Keratinocyte (primary cell): Measurements from ENCODE around the gene RHOJ.

ENCODE experiments used
- CTCF ChIP-seq, 3 experiments: IDR thresholded peaks in 1 of 3; conservative IDR thresholded peaks in 1 of 3; optimal IDR thresholded peaks in 1 of 3; 2 replicates in 2 of 3; 3 replicates in 1 of 3; pipeline versions ENCODE3 to v1.5.1; 2011; ENCODE audit warnings: low read length in 3 of 3, mild to moderate bottlenecking in 3 of 3, moderate library complexity in 2 of 3, control low read depth in 1 of 3, inconsistent platforms in 1 of 3; ENCODE audit not compliant: insufficient read depth in 2 of 3; ENCODE audit errors: extremely low read depth in 1 of 3
- EZH2 ChIP-seq: IDR thresholded peaks from one replicate; pipeline ENCODE4 v1.6.1; 2012; ENCODE audit warnings: inconsistent platforms, mild to moderate bottlenecking, low read length, moderate library complexity

DNA sequence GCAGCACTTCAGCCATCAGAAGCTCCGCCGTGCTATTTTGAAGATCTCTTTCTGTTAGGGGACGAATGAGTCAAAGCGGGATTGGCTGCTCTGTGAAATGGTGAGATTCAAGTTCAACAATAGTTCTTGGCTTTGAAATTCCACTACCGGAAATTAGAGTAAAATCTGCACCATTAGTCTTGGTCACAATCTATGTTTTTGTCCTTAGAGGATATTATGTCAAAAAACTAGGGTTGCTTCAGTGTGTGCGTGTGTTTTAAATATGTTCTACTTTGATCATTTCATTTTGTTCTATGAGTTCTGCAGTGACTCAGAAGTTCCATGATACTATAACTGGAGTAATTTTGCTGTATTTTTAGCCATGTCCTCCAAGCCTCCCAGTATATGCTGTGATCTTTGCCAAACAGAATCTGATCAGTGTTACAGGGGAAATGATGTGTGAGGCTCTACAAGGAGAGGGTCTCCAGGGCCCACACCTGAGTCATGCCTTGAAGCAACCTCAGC is 91.9 kb downstream of the RHOJ start:
- TF ChIP-seq CTCF (optimal IDR thresholded peaks at IDR 0.05 in 1 of 3, IDR thresholded peaks at IDR 0.05 in 1 of 3, conservative IDR thresholded peaks at IDR 0.05 in 1 of 3; ENCODE audit: extremely low read depth in 1 of 3, insufficient read depth in 2 of 3, low read length in 3 of 3) (no peak), EZH2 (no peak)
